Sigmoid colon (tissue), 7 donors: ENCODE results near the gene IL20RA. TPM values are rescaled to one million over a fixed set of nuclear protein-coding genes. Genes with fewer than 3 reads are reported as not detected.

Experiments
- DNase-seq: peaks from one replicate; pipeline ENCODE4 v3.0.0-alpha.2; 2019
- H3K27ac ChIP-seq, 4 donors: fragments of 200-600 bp; sonication (generic); one replicate each; pipeline ENCODE4 v1.5.1; 2016 to 2019; ENCODE audit warnings: mild to moderate bottlenecking in 1 of 4
- H3K27me3 ChIP-seq, 3 donors: fragments of 200-600 bp; sonication (generic); one replicate each; pipeline ENCODE4 v1.5.1; 2019; ENCODE audit warnings: mild to moderate bottlenecking in 1 of 3
- H3K36me3 ChIP-seq, 4 donors: fragments of 200-600 bp; sonication (generic); one replicate each; pipeline ENCODE4 v1.5.1; 2016 to 2019
- H3K4me1 ChIP-seq, 4 donors: fragments of 200-600 bp; sonication (generic); one replicate each; pipeline ENCODE4 v1.5.1; 2017 to 2019
- H3K4me3 ChIP-seq, 4 donors: fragments of 200-600 bp; sonication (generic); one replicate each; pipeline ENCODE4 v1.5.1; 2017 to 2019; ENCODE audit warnings: mild to moderate bottlenecking in 2 of 4, moderate library complexity in 1 of 4
- H3K9me3 ChIP-seq, 4 donors: fragments of 200-600 bp in 3 of 4; sonication (generic) in 3 of 4; one replicate each; pipeline versions ENCODE4 v1.5.1 to v1.6.1; 2013 to 2019
- EP300 ChIP-seq, 4 donors: sonication (generic); formaldehyde crosslinking; IDR thresholded peaks; one replicate each; pipeline ENCODE4 v1.6.1; 2017; ENCODE audit warnings: antibody characterized with exemption in 4 of 4
- POLR2A ChIP-seq, 2 donors: fragments of 450-650 bp; IDR thresholded peaks; one replicate each; pipeline ENCODE4 v1.6.1; 2016; ENCODE audit warnings: antibody characterized with exemption in 2 of 2, mild to moderate bottlenecking in 2 of 2, moderate library complexity in 2 of 2
- POLR2AphosphoS5 ChIP-seq, 4 donors: sonication (generic); formaldehyde crosslinking; IDR thresholded peaks; one replicate each; pipeline ENCODE4 v1.6.1; 2017; ENCODE audit warnings: antibody characterized with exemption in 4 of 4
- WGBS, 2 donors: extraction: QIAGEN DNeasy Blood & Tissue Kit; methylation state at CpG; one replicate each; pipeline ENCODE4 v1.1.7; 2013; 5-methylcytosine and 5-hydroxymethylcytosine counted together
- intact Hi-C: fragments of 100-400 bp; cut with DNase I; formaldehyde crosslinking; loops from one replicate; pipeline ENCODE4 v1.15.1; 2023
- polyA plus RNA-seq, 3 donors: library from polyadenylated mRNA; stranded (reverse); fragments of 200-250 nt; gene quantifications; one replicate each; pipeline ENCODE4 v1.2.3, GENCODE V29; 2013
- total RNA-seq, 4 donors: library from RNA; depleted of rRNA; stranded (reverse); fragments of >200 nt; gene quantifications; one replicate each; pipeline ENCODE4 v1.1.0, GENCODE V29; 2016
- TF ChIP-seq, protein P1 (sequence below), 4 experiments: fragments of 450-650 bp in 3 of 4; fragments of 200-600 bp in 1 of 4; IDR thresholded peaks; one replicate each; pipeline ENCODE4 v1.5.1; 2016 to 2019; ENCODE audit warnings: antibody characterized with exemption in 4 of 4, mild to moderate bottlenecking in 3 of 4, moderate library complexity in 2 of 4
- donor health status: healthy with polysubstance abuse.
- donor health status: Bipolar disorder and iron deficiency.
- donor health status: healthy.

IL20RA gene
- total and polyA plus RNA-seq, 7 donors: 0.28 to 7.2 (median 1.8) TPM

- H3K27ac ChIP-seq: no peak overlapping the region
- no peaks in the 10 kb centered on the region for H3K36me3 ChIP-seq
- H3K4me3 ChIP-seq: no peak overlapping the region
- no peaks in the 10 kb centered on the region for H3K4me1 ChIP-seq
- no peaks in the 10 kb centered on the region for H3K27me3 ChIP-seq
- WGBS, 2 donors: 61 to 90% methylated on average over 2 of the region's 2 CpGs
- TF ChIP-seq POLR2AphosphoS5 (IDR thresholded peaks at IDR 0.05): no peak
- no peak for TF ChIP-seq EP300 (IDR thresholded peaks at IDR 0.05)
- no peak for TF ChIP-seq POLR2A (IDR thresholded peaks at IDR 0.05)
- TF ChIP-seq, protein P1, sequence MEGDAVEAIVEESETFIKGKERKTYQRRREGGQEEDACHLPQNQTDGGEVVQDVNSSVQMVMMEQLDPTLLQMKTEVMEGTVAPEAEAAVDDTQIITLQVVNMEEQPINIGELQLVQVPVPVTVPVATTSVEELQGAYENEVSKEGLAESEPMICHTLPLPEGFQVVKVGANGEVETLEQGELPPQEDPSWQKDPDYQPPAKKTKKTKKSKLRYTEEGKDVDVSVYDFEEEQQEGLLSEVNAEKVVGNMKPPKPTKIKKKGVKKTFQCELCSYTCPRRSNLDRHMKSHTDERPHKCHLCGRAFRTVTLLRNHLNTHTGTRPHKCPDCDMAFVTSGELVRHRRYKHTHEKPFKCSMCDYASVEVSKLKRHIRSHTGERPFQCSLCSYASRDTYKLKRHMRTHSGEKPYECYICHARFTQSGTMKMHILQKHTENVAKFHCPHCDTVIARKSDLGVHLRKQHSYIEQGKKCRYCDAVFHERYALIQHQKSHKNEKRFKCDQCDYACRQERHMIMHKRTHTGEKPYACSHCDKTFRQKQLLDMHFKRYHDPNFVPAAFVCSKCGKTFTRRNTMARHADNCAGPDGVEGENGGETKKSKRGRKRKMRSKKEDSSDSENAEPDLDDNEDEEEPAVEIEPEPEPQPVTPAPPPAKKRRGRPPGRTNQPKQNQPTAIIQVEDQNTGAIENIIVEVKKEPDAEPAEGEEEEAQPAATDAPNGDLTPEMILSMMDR (IDR thresholded peaks at IDR 0.05): no peak
- peaks cover 0 to 4% (median 0%) of the 10 kb centered on the region in 4 donors for H3K9me3 ChIP-seq
- intact Hi-C loops: no loop called here
- no peak for DNase-seq
Measured at GRCh38 chr6:137033828-137034227, 10.9 kb downstream of the IL20RA start.

DNA sequence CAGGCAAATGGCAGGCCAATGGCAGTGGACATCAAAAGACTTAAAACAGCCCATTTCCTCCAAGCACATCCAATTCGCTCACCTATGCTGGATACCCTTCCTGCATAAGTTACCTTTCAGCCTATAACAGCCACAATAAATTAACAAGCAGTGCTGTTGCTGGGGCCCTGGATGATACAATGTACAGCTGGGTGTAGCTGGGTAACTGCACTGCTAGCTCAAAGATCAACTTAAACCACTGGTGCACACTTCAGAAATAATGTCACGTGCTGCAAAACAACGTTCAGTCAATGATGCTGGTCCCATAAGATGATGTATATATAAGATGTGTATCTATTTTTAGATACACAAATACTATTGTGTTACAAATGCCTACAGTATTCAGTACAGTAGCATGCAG is 13.6 kb downstream of the IL20RA start:
- H3K27me3 ChIP-seq: no peaks in the 10 kb centered on the region
- no peaks in the 10 kb centered on the region for H3K4me1 ChIP-seq
- peaks cover 0 to 4% (median 0%) of the 10 kb centered on the region in 4 donors for H3K9me3 ChIP-seq
- H3K27ac ChIP-seq: no peak overlapping the region
- H3K36me3 ChIP-seq: no peaks in the 10 kb centered on the region
- DNase-seq: no peak
- no peak overlapping the region for H3K4me3 ChIP-seq
- 52 to 78% methylated on average over 3 of the region's 3 CpGs for WGBS, 2 donors
- intact Hi-C loops: no loop called here
- no peak for TF ChIP-seq POLR2AphosphoS5 (IDR thresholded peaks at IDR 0.05)

GRCh38 chr6:137028912-137029311 is 15.9 kb downstream of the IL20RA start:
- DNase-seq: no peak

GRCh38 chr6:137025786-137026730 is 18.7 kb downstream of the IL20RA start:
- H3K4me3 ChIP-seq: no peak overlapping the region
- H3K4me1 ChIP-seq: no peaks in the 10 kb centered on the region
- no peaks in the 10 kb centered on the region for H3K27me3 ChIP-seq
- 17 to 47% methylated on average over 8 of the region's 8 CpGs for WGBS, 2 donors
- TF ChIP-seq, protein P1 (IDR thresholded peaks at IDR 0.05): no peak
- TF ChIP-seq POLR2AphosphoS5 (IDR thresholded peaks at IDR 0.05): no peak
- no peak for TF ChIP-seq POLR2A (IDR thresholded peaks at IDR 0.05)
- TF ChIP-seq EP300 (IDR thresholded peaks at IDR 0.05): no peak
- no peaks in the 10 kb centered on the region for H3K9me3 ChIP-seq
- no peaks in the 10 kb centered on the region for H3K36me3 ChIP-seq
- intact Hi-C loops: no loop called here
- H3K27ac ChIP-seq: no peak overlapping the region
- DNase-seq: no peak

More at GRCh38 chr6:137028912-137029311, 15.9 kb downstream of the IL20RA start:
- peaks cover 0 to 4% (median 0%) of the 10 kb centered on the region in 4 donors for H3K9me3 ChIP-seq
- no peaks in the 10 kb centered on the region for H3K27me3 ChIP-seq
- intact Hi-C loops: no loop called here
- no peaks in the 10 kb centered on the region for H3K4me1 ChIP-seq
- H3K27ac ChIP-seq: no peak overlapping the region
- H3K4me3 ChIP-seq: no peak overlapping the region
- no peaks in the 10 kb centered on the region for H3K36me3 ChIP-seq
- no peak for TF ChIP-seq POLR2A (IDR thresholded peaks at IDR 0.05)
- TF ChIP-seq EP300 (IDR thresholded peaks at IDR 0.05): no peak
- no peak for TF ChIP-seq POLR2AphosphoS5 (IDR thresholded peaks at IDR 0.05)
- TF ChIP-seq, protein P1 (IDR thresholded peaks at IDR 0.05): no peak
- WGBS, 2 donors: 49 to 51% methylated on average over 2 of the region's 2 CpGs

DNA sequence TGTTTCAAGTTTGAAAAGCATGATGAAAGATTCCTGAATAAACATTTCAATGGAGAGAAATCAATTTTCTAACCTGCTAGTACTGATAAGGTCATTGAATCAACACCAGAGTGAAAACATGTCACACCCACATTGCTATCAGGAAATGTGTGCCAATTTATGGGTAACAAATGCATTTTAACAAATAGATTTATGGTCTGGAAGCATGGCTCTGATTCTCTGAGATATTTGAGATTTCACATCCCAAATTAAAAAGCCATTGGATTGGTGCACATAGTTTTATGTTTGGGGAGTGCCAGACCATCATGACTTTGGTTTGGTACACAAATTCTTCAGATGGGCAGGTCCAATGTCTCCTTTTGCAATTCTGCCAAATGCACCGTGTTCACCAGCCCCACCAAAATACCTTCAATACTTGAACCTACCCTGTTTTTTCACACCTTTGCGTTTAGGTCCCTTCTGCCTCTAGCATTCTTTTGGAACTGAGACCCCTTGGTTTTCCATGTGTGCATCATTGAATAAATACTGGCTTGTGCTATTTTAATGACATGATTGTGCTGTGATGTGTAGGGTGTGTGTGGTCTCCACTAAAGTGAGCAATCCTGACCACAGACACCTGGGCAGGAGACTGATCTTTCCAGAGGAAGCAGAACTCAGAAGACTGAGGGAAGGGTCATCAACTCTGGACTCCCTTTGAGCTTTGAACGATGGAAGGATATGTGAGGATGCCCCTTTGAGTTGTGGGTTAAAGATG is 20.4 kb downstream of the IL20RA start:
- peaks cover 0 to 3% (median 0%) of the 10 kb centered on the region in 4 donors for H3K9me3 ChIP-seq
- no peaks in the 10 kb centered on the region for H3K4me1 ChIP-seq
- TF ChIP-seq POLR2AphosphoS5 (IDR thresholded peaks at IDR 0.05) (no peak), POLR2A (IDR thresholded peaks at IDR 0.05) (no peak), EP300 (IDR thresholded peaks at IDR 0.05) (no peak)
- TF ChIP-seq, protein P1 (IDR thresholded peaks at IDR 0.05): no peak
- no peak for DNase-seq
- WGBS, 2 donors: 38 to 79% methylated on average over 3 of the region's 3 CpGs
- H3K4me3 ChIP-seq: no peak overlapping the region
- H3K36me3 ChIP-seq: no peaks in the 10 kb centered on the region
- intact Hi-C loops: no loop called here
- no peaks in the 10 kb centered on the region for H3K27me3 ChIP-seq
- H3K27ac ChIP-seq: no peak overlapping the region
